ENCODE results near the gene ZNF212.

ZNF212 gene

GRCh38 chr7:149289262-149289661 lies 49.8 kb downstream of the ZNF212 start:
- DNase-seq = no peak

- DNase-seq = no peak
Observed at GRCh38 chr7:149289856-149290255, 50.4 kb downstream of the ZNF212 start.

- no peak for DNase-seq
Observed at GRCh38 chr7:149291036-149291780, 51.8 kb downstream of the ZNF212 start.

GRCh38 chr7:149291781-149292461 lies 52.5 kb downstream of the ZNF212 start:
- no peak for DNase-seq

GRCh38 chr7:149292462-149292823 lies 53.0 kb downstream of the ZNF212 start:
- DNase-seq = no peak

- DNase-seq = no peak
Observed at GRCh38 chr7:149293338-149293737, 53.9 kb downstream of the ZNF212 start.

GRCh38 chr7:149293946-149294633 lies 54.6 kb downstream of the ZNF212 start:
- no peak for DNase-seq

- DNase-seq = no peak
Observed at GRCh38 chr7:149294634-149295480, 55.4 kb downstream of the ZNF212 start.

- DNase-seq = no peak
Observed at GRCh38 chr7:149295481-149295850, 56.0 kb downstream of the ZNF212 start.

- no peak for DNase-seq
Observed at GRCh38 chr7:149296368-149296767, 56.9 kb downstream of the ZNF212 start.

GRCh38 chr7:149297034-149297755 lies 57.7 kb downstream of the ZNF212 start:
- DNase-seq = no peak

GRCh38 chr7:149300620-149301285 lies 61.3 kb downstream of the ZNF212 start:
- no peak for DNase-seq

- no peak for DNase-seq
Observed at GRCh38 chr7:149302222-149302621, 62.8 kb downstream of the ZNF212 start.

- no peak for DNase-seq
Observed at GRCh38 chr7:149302865-149303264, 63.4 kb downstream of the ZNF212 start.

- DNase-seq = no peak
Observed at GRCh38 chr7:149304006-149304405, 64.6 kb downstream of the ZNF212 start.

Measured in GF-D8 (cell line).